Stimulated activated CD8-positive, alpha-beta memory T cell treated with anti-CD3 and anti-CD28 coated beads, Interleukin-2, amount 100 ng/mL, for 1 hour (primary cell): ENCODE measurements around the gene WSCD2.

Experiments
- DNase-seq, 2 donors: peaks; one replicate each; pipeline ENCODE4 v3.0.0-alpha.2; 2020; ENCODE audit warnings: low read depth in 2 of 2

WSCD2 gene

GRCh38 chr12:108234158-108234557 lies 105.1 kb downstream of the WSCD2 start:
- no peak for DNase-seq

DNA sequence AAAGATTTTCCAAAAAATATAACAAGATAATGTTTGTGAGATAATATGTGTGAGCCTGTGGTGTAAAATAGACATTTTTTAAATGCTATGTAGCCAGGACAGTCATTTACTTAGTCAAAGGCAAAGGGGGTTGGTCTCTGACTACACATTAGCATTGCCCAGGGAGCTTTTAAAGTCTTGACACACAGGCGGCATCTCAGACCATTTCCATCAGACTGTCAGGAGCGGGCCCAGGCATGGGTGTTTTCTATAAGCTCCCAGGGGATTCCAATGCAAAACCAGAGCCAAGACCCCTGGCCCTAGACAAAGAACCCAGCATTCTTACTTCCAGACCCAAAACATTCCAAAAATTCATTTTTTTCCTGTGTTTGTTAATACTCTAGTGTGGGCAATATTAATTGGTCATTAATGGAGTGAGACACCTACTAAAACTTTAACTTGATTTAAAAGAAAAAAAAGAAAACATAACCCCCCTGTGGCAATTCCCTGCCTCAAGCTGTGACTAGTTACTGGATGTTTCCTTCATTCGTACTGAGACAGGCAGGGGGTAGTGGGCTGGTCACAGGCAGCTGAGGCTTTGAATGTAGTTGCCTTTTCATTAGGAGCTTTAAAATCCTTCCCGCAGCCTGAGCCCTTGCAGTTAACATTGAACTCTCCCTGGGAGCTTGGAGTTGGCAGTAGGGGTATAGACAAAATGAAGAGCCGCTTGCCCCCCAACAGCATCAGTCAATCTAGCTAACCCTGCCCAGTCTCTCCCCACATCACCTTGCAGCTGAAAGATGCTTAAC lies 106.3 kb downstream of the WSCD2 start:
- no peak for DNase-seq

GRCh38 chr12:108235985-108236263 lies 106.8 kb downstream of the WSCD2 start:
- DNase-seq: no peak

- no peak for DNase-seq
Measured at GRCh38 chr12:108236366-108236765, 107.3 kb downstream of the WSCD2 start.

- no peak for DNase-seq
Measured at GRCh38 chr12:108237272-108237671, 108.2 kb downstream of the WSCD2 start.

DNA sequence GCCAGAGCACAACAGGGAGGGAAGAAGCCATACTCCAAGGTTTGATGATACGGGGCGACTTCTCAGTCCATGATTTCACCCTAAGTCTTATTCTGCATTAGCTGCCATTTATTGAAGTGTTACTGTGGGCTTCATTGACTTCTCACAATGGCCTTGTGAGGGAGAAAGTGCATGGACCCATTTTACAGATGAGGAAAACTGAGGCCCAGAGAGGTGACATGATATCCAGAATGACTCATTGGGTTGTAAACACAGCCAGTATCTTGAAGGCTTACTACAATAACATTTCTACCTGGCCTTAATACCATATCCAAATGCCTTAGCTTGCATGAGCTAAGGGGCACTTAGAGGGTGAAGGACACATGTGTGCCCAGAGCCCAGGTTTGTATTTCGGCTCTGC lies 109.4 kb downstream of the WSCD2 start:
- DNase-seq: no peak

- no peak for DNase-seq
Measured at GRCh38 chr12:108239378-108239777, 110.3 kb downstream of the WSCD2 start.

GRCh38 chr12:108240027-108240785 lies 111.1 kb downstream of the WSCD2 start:
- no peak for DNase-seq

DNA sequence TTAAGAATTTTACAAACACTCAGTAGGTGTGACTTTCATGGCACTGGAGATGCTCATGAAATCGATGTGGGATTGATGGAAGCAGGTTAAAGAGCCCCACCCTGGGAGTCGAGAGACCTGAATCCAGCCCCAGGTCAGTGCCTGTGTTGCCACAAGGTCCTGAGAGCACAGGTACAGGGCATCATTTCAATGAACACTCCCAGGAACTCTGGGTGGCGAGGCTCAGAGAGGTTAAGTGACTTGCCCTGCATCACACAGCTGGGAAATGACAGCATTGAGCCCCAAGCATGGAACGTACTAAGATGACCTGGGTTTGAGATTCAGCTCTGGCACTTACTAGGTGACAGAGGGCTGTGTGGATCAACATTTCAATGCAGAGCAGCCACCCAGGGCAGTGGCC lies 111.8 kb downstream of the WSCD2 start:
- no peak for DNase-seq

DNA sequence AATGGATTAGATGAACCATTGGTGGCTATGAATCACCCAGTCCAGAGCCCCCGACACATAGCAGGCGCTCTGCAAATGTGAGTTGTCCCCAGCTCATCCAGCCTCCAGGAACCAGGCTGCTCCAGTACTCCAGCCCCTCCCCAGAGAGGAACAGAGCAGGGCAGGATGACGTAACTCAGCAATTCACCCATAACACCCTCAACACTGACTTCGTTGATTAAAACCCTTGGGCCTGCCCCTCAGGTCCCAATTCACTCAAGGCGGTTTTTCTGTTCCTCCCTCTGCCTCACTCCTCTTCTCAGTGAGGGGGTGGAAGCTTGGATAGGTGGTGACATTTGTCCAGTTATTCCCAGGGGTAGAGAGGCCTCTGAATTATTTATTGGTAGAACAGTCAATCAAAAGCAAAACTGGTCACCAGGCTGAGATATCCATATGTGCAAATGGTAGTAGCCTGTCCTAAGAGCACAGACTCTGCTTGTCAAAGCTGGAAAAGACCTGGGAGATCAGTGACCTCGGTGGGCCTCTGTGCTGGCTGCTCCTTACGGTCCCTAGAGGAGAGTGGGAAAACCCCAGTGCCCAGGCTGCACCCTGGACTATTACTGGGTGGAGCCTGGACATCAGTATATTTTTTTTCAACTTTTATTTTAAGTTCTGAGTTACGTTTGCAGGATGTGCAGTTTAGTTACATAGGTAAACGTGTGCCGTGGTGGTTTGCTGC lies 113.1 kb downstream of the WSCD2 start:
- no peak for DNase-seq

DNA sequence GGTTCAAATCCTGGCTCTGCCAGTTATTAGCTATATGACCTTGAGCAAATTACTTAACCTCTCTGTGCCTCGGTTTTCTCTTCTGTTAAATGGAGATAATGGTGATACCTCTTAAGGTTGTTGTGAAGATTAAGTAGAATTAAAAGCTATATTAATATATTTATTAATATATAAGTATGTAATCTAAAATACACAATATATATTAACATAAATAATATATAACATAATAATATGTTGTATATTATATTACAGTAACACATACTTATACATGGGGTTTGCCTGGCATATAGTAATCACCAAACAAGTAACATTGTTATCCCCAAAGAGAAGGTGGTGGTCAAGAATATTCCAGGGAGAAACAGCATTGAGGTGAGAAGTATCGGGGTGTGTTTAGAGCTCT lies 118.0 kb downstream of the WSCD2 start:
- DNase-seq: no peak

- DNase-seq: no peak
Measured at GRCh38 chr12:108248011-108248410, 118.9 kb downstream of the WSCD2 start.

DNA sequence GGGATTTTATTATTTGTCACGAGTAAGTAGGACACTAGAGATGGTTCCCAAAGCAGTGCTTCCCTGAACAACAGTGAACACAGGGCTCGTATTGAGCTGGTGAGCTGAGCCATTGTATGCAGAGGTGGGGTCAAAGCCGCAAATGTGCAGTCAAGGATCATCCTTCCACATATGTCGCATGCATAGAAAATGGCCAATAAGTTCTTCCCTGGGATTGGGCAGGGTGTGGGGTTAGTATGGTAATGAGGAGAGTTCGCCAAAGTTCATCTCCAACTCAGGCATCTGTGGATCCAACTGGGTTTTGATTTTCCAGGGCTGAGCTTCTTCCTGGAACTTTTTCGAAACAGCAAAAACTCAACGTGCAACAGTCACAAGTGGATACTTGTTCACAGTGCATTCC lies 123.4 kb downstream of the WSCD2 start:
- DNase-seq: no peak

GRCh38 chr12:108253540-108253939 lies 124.5 kb downstream of the WSCD2 start:
- no peak for DNase-seq

DNA sequence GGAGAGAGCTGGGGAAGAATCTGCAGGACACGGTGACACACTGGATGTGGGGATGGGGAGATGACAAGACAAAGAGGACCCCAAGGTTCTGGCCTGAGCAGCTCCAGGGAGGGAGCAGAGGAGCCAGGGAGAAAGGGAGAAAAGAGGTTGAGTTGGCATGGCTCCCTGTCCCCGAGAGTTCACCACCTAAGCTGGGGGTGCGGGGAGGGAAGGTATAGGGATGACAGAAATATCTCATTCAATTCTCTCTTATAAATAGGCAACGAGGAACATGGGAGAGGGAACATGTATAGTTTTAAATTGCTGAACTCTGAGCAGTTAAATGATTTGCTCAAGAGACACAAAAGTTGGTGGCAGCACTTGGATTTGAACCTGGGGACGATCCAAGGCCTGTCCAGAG lies 124.9 kb downstream of the WSCD2 start:
- DNase-seq: no peak

DNA sequence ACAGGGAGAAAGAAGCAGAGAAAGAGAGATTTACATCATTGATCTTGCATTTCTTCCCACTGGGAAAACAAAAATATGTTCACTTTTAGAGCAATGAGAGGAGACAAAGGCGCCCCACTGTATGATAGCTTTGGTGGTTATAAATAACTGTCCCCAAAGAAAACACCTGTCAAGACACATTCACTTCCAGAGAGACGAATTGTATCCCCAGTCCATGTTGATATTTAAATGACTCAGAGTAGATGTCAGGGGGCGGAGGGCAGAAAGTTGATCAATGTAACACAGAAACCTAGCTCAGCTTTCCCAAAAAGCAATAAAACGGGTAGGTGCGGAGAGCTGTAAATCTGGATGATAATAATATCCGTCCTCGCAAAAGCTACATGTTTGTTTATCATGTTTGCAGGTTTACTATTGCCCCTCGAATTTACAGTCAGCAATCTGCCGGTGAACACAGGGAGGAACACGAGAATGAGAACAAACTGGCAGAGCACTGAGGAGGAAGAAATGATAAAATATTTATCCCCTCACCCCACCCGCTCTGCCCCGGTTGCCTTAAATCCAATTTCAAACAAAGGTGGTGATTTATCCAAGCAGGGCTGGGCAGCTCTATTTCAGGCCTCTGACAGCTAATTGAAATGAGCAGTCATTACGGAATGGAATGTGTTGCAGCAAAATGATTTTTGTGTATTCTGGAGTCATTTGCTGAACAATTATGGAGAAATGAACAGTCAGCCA lies 125.6 kb downstream of the WSCD2 start:
- DNase-seq: no peak

DNA sequence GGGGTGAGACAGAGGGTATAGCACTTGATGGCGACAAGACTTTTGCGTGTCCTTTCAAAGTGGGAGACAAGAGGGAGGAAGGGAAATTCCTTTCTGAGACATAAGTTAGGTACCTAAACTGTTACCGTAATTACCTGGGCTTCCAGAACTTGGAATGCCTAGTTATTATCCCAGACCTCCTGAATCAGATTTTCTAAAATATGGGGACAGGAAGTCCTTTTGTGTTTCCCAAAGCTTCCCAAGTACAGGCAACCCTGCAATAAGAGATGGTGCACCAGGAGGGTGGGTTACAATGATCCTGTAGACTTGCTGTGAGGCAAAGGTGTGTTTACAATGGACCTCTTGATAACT lies 126.1 kb downstream of the WSCD2 start:
- no peak for DNase-seq

DNA sequence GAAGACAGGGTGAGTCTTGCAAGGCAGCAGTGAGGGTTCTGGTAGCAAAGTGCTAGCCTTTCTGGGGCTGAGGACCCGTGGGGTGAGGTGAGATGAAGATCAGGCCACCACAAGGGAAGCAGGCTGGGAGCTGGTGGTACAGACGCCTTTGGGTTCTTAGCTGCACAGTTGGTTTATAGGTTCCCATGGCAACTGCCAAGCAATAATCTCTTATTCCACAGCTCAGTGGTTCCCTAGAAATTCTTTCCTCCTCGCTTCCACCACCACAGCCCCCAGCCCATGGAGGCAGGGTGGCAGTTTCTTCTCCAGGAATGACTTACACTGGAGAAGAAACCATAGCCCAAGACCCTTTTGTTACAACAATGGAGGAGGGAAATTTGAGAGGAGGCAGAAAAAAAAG lies 127.9 kb downstream of the WSCD2 start:
- DNase-seq: no peak

GRCh38 chr12:108257610-108258106 lies 128.6 kb downstream of the WSCD2 start:
- DNase-seq: no peak

DNA sequence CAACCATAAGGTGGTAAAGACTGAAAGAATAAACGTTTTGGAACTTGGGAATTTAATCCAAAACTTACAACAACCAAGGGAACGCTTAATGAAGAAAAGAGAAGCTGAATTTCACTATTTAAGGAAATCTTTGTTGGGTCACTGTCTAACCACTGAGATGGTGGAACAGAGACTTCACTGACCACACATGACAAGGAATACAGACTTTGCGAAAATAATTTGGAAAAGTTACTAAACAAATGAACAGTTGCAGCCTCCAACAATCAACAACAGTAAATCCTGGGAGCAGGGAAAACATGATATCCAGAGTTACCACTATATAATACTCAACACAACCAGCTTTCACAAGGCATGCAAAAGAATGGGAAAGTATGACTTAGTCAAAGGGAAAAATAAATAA lies 131.0 kb downstream of the WSCD2 start:
- no peak for DNase-seq

DNA sequence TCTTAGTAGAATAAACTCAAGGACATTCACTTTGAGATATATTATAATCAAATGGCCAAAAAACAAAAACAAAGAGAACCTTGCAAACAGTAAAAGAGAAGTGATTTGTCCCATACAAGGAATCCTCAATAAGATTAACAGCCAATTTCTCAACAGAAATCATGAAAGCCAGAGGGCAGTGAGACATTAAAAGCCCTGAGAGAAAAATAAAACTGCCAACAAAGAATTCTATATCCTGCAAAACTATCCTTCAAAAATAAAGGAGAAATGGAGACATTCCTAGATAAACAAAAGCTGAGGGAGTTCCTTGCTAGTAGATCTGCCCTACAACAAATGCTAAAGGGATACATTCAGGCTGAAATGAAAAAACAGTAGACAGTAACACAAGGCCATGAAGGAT lies 131.9 kb downstream of the WSCD2 start:
- DNase-seq: no peak

GRCh38 chr12:108265505-108265904 lies 136.4 kb downstream of the WSCD2 start:
- DNase-seq: no peak
